Neural cell (in vitro differentiated cells): Measurements from ENCODE around the gene PDE4D.

Source experiments
- EP300 ChIP-seq: fragments of 450-650 bp; conservative IDR thresholded peaks from 2 replicates; pipeline ENCODE4 v1.6.1; 2014; ENCODE audit warnings: antibody characterized with exemption, mild to moderate bottlenecking, moderate library complexity; ENCODE audit not compliant: poor library complexity, severe bottlenecking
- EZH2 ChIP-seq: fragments of 200-600, 300-800 bp; shearing (Covaris generic), sonication (generic); IDR thresholded peaks from 2 replicates; pipeline ENCODE4 v1.6.1; 2014; ENCODE audit warnings: antibody characterized with exemption, low read length, borderline replicate concordance, mild to moderate bottlenecking; ENCODE audit not compliant: insufficient read depth, poor library complexity, severe bottlenecking
- MXI1 ChIP-seq: fragments of 450-650 bp; conservative IDR thresholded peaks from 2 replicates; pipeline ENCODE4 v1.6.1; 2014; ENCODE audit warnings: antibody characterized with exemption, mild to moderate bottlenecking; ENCODE audit not compliant: poor library complexity, severe bottlenecking
- POLR2AphosphoS5 ChIP-seq: IDR thresholded peaks from 2 replicates; pipeline ENCODE4 v1.6.1; 2012
- RAD21 ChIP-seq: fragments of 450-650 bp; conservative IDR thresholded peaks from 2 replicates; pipeline ENCODE4 v1.6.1; 2014; ENCODE audit warnings: antibody characterized with exemption, mild to moderate bottlenecking, moderate library complexity
- SMC3 ChIP-seq: fragments of 450-650 bp; conservative IDR thresholded peaks from 2 replicates; pipeline ENCODE4 v1.6.1; 2014; ENCODE audit warnings: antibody characterized with exemption, mild to moderate bottlenecking, moderate library complexity; ENCODE audit not compliant: poor library complexity
- TAF1 ChIP-seq: IDR thresholded peaks from 2 replicates; pipeline ENCODE4 v1.6.1; 2012; ENCODE audit warnings: low read depth
- TF ChIP-seq, protein P1 (sequence below): fragments of 450-650 bp; IDR thresholded peaks from 2 replicates; pipeline ENCODE4 v1.5.1; 2014; ENCODE audit warnings: antibody characterized with exemption, mild to moderate bottlenecking, moderate library complexity; ENCODE audit not compliant: poor library complexity, severe bottlenecking
- TF ChIP-seq, protein P2 (sequence below): IDR thresholded peaks from 2 replicates; pipeline ENCODE4 v1.6.1; 2012; ENCODE audit warnings: borderline replicate concordance

DNA sequence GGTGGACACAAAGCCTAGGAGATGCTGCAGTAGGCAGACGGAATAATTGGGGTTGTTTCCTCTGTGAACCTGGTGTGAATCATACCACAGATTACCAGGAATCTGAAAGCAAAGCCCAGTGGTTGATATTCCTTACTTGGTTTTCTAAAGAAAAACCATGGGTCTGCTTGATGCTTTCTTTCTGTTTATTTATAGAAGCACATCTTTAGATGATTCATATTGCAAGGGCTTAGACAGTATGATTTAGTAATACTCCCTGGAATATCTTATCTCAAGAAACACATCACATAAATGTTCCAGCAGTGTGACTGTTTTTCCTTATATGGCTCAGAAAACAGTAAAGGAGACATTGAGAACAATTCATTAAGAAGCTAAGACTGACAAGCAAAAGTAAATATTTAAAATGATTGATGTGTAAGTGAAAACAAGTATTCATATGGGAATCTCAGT, 687.4 kb downstream of the PDE4D start:
- TF ChIP-seq, protein P1, sequence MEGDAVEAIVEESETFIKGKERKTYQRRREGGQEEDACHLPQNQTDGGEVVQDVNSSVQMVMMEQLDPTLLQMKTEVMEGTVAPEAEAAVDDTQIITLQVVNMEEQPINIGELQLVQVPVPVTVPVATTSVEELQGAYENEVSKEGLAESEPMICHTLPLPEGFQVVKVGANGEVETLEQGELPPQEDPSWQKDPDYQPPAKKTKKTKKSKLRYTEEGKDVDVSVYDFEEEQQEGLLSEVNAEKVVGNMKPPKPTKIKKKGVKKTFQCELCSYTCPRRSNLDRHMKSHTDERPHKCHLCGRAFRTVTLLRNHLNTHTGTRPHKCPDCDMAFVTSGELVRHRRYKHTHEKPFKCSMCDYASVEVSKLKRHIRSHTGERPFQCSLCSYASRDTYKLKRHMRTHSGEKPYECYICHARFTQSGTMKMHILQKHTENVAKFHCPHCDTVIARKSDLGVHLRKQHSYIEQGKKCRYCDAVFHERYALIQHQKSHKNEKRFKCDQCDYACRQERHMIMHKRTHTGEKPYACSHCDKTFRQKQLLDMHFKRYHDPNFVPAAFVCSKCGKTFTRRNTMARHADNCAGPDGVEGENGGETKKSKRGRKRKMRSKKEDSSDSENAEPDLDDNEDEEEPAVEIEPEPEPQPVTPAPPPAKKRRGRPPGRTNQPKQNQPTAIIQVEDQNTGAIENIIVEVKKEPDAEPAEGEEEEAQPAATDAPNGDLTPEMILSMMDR = no peak
- TF ChIP-seq EP300 = peak; percentile 49
- TF ChIP-seq, protein P2, sequence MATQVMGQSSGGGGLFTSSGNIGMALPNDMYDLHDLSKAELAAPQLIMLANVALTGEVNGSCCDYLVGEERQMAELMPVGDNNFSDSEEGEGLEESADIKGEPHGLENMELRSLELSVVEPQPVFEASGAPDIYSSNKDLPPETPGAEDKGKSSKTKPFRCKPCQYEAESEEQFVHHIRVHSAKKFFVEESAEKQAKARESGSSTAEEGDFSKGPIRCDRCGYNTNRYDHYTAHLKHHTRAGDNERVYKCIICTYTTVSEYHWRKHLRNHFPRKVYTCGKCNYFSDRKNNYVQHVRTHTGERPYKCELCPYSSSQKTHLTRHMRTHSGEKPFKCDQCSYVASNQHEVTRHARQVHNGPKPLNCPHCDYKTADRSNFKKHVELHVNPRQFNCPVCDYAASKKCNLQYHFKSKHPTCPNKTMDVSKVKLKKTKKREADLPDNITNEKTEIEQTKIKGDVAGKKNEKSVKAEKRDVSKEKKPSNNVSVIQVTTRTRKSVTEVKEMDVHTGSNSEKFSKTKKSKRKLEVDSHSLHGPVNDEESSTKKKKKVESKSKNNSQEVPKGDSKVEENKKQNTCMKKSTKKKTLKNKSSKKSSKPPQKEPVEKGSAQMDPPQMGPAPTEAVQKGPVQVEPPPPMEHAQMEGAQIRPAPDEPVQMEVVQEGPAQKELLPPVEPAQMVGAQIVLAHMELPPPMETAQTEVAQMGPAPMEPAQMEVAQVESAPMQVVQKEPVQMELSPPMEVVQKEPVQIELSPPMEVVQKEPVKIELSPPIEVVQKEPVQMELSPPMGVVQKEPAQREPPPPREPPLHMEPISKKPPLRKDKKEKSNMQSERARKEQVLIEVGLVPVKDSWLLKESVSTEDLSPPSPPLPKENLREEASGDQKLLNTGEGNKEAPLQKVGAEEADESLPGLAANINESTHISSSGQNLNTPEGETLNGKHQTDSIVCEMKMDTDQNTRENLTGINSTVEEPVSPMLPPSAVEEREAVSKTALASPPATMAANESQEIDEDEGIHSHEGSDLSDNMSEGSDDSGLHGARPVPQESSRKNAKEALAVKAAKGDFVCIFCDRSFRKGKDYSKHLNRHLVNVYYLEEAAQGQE = no peak
- no peak for TF ChIP-seq EZH2
- peak; percentile 51 for TF ChIP-seq POLR2AphosphoS5
- TF ChIP-seq RAD21 = no peak
- TF ChIP-seq TAF1 = no peak
- TF ChIP-seq SMC3 = no peak
- no peak for TF ChIP-seq MXI1
